ENCODE data around the gene HTT. TPM values are rescaled to one million over a fixed set of nuclear protein-coding genes. Genes with fewer than 3 reads are reported as not detected.
A peak's percentile ranks its signal among the peaks of the same experiment; 100 is the strongest.

HTT gene
- polyA plus RNA-seq, 3 donors = 10.2 to 19.0 (median 12.2) TPM

DNA sequence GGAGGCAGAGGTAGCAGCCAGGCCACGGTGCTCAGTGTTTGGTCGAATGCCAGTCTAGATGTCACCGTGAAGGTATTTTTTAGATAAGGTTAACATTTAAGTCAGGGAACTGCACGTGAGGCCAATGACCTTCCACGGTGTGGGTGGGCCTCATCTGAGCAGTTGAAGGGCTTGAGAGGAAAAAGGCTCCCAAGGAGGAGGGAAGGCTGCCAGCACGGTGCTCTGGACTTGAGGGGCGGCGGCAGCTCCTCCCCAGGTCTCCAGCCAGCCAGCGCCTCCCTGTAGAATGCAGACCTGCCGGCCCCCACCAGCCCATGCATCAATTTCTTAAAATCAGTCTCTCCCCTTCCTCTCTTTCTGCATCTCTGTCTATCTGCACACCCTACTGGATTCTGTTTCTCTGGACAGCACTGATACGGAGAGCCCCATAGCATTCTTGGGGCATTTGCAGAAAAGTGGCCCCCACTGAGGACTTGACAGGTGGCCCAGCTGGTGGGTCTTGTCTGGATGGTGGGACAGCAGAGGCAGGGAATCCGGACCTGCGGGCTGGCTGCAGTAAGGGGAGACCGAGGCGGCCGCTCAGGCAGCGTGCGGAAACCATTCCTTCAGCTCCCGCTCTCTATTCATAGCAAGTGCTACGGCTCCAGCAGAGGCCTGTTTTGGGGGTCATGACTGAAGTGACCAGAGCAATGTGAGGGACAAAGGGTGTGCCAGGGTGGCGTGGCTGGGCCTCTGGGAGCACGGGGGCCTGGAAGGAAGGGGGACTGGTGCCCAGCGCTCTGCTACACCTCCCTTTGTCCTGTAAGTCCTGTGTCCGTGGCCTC lies 210.5 kb downstream of the HTT start:
- H3K27ac ChIP-seq (ENCODE audit: low read depth, low read length) = no peak overlapping the region
- WGBS, 3 donors = 76 to 90% (median 86%) methylated on average over 24 of the region's 24 CpGs

GRCh38 chr4:3285558-3286334 lies 211.3 kb downstream of the HTT start:
- H3K27ac ChIP-seq (ENCODE audit: low read depth, low read length) = no peak overlapping the region
- 56 to 75% (median 64%) methylated on average over 37 to 38 of the region's 38 CpGs for WGBS, 3 donors

DNA sequence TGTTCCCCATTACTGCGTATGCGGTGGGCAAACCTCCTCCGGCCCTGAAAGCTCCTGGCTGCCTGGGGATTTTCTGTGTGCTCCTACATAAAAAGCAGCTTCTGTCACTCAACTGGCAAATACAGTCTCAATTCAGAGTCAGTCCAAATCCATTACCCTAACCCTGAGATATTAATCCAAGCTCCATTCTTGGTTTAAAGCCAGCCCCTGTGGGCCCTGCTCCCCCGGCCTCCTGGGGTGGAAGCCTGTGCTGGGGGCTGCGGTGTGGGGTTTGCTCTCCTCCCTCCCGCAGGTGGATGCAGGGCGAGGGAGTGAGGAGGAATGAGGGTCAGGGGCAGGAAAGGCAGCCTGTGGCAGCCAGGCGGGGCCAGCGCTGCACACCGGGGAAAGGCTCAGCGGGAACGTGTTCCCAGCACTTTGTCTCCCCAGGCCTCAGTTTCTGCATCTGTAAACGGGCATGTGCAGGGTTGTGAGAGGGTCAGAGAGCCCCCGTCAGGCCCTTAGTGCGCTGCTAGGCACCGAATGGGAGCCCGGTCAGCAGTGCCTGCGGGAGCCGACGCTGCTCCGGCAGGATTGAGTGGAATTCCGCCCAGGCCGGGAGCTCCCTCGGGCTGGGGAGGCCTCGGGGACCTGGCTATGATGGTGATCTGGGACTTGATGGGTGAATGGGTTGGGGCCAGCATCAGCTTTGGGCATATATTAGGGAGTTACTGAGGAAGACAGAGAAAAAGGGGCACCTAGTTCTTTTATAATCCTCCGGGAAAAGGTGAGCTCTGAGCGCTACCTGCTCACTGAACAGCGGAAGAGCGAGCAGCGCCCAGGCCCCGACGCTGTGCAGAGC lies 212.1 kb downstream of the HTT start:
- 66 to 70% (median 68%) methylated on average over 32 of the region's 32 CpGs for WGBS, 3 donors
- no peak overlapping the region for H3K27ac ChIP-seq (ENCODE audit: low read depth, low read length)

DNA sequence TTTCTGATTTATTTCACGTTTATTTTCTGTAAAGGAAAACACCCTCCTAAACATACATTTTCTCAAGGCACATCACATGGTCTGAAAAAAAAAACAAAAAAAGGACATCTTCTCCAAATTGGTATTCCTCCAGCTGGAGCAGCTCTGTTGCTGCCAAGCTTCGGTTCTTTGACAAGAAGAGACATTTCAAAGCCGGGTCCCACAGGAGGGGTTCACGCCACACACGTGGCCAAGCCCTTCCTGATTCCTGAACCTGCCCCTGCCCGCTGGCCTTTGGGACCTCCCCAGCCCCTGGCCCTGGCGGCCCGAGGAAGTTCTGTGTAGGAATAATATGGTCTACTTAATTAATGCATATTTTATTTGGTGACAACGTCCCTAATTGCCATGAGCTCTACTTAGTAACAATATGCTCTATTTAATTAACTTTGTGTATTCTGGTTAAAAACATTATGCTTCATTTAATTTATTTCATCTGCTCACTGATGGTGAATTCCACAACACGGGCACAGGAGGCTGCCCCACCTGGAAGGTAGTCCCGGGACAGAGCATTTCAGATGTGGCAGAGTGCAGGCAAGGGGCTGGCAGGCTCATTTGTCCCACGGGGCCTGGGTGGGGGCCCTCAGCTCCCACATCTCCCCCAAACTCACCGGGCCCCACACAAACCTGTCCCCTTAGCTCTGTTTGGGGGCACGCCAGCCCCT lies 212.9 kb downstream of the HTT start:
- 42 to 64% (median 53%) methylated on average over 14 of the region's 14 CpGs for WGBS, 3 donors

GRCh38 chr4:3287972-3288570 lies 213.6 kb downstream of the HTT start:
- WGBS, 3 donors = 68 to 80% (median 74%) methylated on average over 24 of the region's 24 CpGs
- no peak overlapping the region for H3K27ac ChIP-seq (ENCODE audit: low read depth, low read length)

More for the DNA sequence above, 212.9 kb downstream of the HTT start:
- H3K27ac ChIP-seq (ENCODE audit: low read depth, low read length) = no peak overlapping the region

GRCh38 chr4:3288571-3289094 lies 214.2 kb downstream of the HTT start:
- WGBS, 3 donors = 65 to 70% (median 66%) methylated on average over 11 of the region's 11 CpGs

DNA sequence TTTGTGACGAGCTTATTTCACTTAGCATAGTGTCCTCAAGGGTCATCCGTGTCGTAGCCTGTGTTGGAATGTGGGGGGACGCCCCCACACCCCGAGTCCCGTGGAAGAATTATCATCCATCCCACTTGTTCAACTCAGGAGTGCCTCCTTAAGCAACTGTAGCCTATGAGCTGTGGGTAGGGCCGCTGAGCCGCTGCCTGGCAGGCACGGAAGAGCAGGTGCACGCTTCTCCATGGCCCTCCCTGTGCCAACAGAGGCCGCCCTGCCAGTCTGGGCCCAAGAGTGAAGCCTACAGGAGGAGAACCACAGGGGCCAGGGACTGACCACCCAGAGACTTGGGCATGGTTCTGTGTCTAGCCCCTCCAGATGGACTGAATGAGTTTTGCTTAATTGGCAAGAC lies 216.0 kb downstream of the HTT start:
- WGBS, 3 donors = 90 to 96% (median 94%) methylated on average over 11 of the region's 11 CpGs

More at GRCh38 chr4:3288571-3289094, 214.2 kb downstream of the HTT start:
- no peak overlapping the region for H3K27ac ChIP-seq (ENCODE audit: low read depth, low read length)

DNA sequence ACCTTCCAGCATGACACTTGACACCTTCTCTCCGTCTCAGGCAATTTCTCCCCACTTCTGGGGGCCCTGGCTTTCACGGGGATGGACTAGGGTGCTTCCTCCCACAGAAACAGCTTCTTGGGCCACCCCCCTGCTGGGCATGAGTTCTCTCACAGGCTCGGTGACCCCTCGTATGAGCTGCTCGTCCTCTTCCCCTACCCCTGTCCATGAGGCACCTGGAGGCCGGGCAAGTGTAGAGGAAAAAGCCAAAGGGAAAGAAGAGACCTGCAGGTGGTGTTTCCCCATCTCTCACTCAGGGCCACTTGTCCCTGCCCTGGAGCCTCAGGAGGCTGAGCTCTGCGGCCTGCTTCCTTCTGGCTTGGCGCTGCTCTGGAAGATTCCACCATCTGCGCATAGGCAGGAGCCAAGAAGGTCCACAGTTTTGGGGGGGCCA lies 216.4 kb downstream of the HTT start:
- H3K27ac ChIP-seq (ENCODE audit: low read depth, low read length) = no peak overlapping the region
- 89 to 94% (median 90%) methylated on average over 9 of the region's 9 CpGs for WGBS, 3 donors

More for the DNA sequence above, 216.0 kb downstream of the HTT start:
- H3K27ac ChIP-seq (ENCODE audit: low read depth, low read length) = no peak overlapping the region

DNA sequence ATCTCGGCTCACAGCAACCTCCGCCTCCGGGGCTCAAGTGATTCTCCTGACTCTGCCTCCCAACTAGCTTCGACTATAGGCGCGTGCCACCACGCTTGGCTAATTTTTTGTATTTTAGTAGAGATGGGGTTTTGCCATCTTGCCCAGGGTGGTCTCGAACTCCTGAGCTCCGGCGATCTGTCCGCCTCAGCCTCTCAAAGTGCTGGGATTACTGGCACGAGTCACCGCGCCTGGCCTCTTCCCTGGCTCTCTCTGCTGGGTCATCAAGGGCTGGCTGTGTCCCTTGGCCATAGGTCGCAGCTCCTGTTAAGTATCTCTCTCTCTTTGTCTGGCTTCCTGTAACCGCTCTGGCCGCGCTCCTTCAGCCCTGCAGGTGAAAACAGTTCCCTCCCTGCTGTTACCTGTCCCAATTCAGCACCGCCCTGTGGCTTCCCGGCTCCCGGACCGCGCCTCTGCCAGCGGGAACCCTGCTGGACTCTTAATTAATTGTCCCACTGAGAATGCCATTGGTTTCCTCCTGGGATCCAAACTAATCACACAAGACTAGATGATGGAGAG lies 217.0 kb downstream of the HTT start:
- H3K27ac ChIP-seq (ENCODE audit: low read depth, low read length) = peak overlapping the region; percentile 19
- 32 to 45% (median 44%) methylated on average over 24 of the region's 24 CpGs for WGBS, 3 donors

- H3K27ac ChIP-seq (ENCODE audit: low read depth, low read length) = peak overlapping the region; percentile 19
- 0% methylated on average over 37 to 60 of the region's 60 CpGs for WGBS, 3 donors
Observed at GRCh38 chr4:3291969-3292570, 217.6 kb downstream of the HTT start.

DNA sequence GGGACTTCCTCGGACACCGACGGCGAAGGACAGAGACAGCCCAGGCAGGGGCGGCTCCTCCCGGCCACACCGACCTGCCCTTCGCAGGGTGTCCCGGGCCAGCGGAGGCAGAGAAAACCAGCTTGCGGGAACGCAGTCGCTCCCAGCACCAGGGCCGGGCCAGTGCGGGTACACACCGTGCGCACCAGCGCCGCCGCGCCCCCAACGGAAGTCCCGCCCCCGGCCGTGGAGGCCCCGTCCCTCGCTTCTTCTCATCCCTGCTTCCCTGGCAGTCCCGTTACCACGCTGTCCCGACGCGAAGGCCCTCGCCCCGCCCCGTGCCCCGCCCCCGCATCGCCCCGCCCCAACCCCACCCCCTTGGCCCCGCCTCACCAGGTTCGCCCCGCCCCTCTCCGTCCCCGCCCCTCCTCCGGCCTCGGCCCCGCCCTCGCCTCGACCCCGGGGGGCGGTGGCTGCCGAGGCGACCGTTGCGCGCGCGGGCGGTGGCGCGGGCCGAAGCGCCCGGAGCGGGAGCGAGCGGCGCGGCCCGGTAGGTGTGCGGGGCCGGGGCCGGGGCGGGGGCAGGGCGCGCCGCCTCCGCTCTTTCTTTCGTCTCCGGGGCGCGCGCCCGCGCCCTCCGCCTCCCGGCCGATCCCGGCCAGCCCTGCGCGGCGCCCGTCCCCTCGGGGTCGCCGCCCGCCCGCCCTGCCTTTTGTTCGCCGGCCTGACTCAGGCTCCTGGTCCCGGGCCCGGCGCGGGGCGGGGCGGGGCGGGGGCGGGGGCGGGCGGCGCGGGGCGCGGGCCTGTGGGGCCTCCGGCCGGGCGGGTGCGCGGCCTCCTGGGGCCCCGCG lies 218.3 kb downstream of the HTT start, which contains the start of gene RGS12:
TSS of gene RGS12 (plus strand) at position 451 of the 830 bp plus-strand sequence. CDS start 23,150 bp downstream, outside the sequence.
- H3K27ac ChIP-seq (ENCODE audit: low read depth, low read length) = peak within 1 kb of the TSS; percentile 19
- WGBS, 3 donors = 0 to 1% (median 1%) methylated on average over 34 to 121 of the region's 121 CpGs

Other genes starting within 250 kb of the HTT start
- 100 to 1,000 TPM in 2 of 3 donors, 10 to 100 TPM in 1; 66.5 to 270 (median 154) TPM for gene ADD1, start 230.8 kb upstream of the HTT start, polyA plus RNA-seq
- 10 to 100 TPM; 19.2 to 22.6 (median 19.9) TPM for gene NOP14, start 111.3 kb upstream of the HTT start, polyA plus RNA-seq
- 1 to 10 TPM; 3.4 to 5.4 (median 3.4) TPM for gene GRK4, start 111.1 kb upstream of the HTT start, polyA plus RNA-seq
- not detected for gene HTT-AS, start 143 bp upstream of the HTT start, polyA plus RNA-seq
- under 1 TPM in 2 of 3 donors, not detected in 1; 0.22 to 0.36 TPM for gene MSANTD1, start 174.5 kb downstream of the HTT start, polyA plus RNA-seq
- gene RGS12, start 218.3 kb downstream of the HTT start, polyA plus RNA-seq = 10 to 100 TPM in 2 of 3 donors, 1 to 10 TPM in 1; 6.9 to 16.6 (median 16.3) TPM